GM12872 (cell line): ENCODE measurements around the gene ZFPM1.

Source experiments
- CTCF ChIP-seq: IDR thresholded peaks from 3 replicates; pipeline ENCODE4 v1.5.1; 2011; ENCODE audit warnings: low read depth, mild to moderate bottlenecking, low read length, moderate library complexity; ENCODE audit not compliant: insufficient read depth

The ZFPM1 gene

DNA sequence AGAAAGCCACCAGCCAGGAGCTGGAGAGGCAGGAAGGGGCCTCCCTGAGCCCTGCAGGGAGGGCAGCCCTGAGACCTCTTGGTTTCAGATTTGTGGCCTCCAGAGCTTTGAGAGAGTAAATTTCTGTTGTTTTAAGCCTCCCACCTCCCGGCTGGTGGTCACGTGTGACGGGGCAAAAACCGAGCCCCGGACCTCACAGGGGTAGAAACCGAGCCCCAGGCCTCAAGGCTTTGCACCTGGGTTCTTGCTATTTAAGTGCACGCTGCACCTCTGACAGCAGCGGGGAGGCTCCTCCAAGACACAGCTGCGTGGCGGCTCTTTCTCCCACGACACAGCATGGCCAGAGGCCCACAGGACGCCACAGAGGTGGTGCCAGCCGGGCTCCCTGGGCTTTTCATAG is 99.7 kb downstream of the ZFPM1 start:
- no peak for TF ChIP-seq CTCF

- no peak for TF ChIP-seq CTCF
Observed at GRCh38 chr16:88553739-88554138, 100.7 kb downstream of the ZFPM1 start.

GRCh38 chr16:88554711-88555264 is 101.7 kb downstream of the ZFPM1 start:
- TF ChIP-seq CTCF, result no peak

DNA sequence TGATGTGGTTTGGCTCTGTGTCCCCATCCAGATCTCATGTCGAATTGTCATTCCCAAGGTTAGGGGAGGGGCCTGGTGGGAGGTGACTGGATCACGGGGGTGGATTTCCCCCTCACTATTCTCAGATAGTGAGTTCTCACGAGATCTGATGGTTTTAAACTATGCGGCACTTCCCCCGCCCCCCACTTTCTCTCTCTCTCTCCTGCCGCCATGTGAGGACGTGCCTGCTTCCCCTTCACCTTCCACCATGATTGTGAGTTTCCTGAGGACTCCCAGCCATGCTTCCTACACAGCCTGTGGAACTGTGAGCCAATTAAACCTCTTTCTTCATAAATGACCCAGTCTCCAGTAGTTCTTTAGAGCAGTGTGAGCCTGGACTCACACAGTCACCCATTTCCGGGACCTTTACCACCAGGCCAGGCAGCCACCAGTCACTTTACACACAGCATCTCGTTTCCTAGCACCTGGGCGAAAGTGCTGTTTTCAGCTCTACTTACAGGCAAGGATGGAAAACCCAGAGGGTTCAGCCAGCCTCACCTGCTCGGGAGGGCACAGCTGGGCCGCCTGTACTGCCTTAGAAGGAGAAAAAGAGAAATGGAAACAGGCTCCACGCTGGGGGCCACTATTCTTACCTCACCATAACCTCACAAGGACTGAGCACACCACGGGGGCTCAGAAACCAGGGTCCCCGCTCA is 103.4 kb downstream of the ZFPM1 start:
- TF ChIP-seq CTCF, result no peak

DNA sequence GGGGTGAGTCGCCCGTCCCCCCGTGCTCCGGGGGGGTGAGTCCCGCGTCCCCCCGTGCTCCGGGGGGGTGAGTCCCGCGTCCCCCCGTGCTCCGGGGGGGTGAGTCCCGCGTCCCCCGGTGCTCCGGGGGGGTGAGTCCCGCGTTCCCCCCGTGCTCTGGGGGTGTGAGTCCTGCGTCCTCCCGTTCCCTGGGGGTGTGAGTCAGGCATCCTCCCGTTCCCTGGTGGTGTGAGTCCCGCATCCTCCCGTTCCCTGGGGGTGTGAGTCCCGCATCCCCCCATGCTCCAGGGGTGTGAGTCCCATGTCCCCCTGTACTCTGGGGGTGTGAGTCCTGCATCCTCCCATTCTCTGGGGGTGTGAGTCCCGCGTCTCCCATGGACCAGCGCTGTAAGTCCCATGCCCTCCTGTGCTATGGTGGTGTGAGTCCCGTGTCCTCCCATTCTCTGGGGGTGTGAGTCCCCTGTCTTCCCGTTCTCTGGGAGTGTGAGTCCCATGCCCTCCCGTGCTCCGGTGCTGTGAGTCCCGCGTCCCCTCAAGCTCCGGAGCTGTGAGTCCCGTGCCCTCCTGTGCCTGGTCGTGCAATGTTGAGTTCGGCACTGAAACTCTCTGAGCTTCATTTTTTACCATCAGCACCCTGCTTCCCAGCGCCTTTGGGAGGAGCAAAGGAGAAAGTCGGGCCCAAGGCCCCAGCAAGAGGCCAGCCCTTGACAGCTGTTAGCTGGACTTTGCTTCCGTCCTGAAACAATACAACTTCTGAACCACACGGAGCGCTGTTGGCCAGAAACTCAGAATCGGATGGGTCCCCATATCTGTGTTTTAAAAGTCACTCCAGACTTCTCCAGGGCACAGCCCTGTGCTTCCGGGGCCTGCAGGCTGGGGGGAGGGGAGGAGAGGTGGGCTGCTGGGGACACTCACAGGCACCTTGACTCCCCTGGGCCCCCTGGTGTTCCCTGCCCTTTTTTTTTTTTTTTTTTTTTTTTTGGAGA is 105.7 kb downstream of the ZFPM1 start:
- TF ChIP-seq CTCF, result peak; percentile 48; the same call in 2 of the 3 replicates

- no peak for TF ChIP-seq CTCF
Observed at GRCh38 chr16:88560714-88561484, 107.8 kb downstream of the ZFPM1 start.
